NCI-H2029 (cell line): ENCODE measurements around the gene SIK3.

Source experiments
- DNase-seq: peaks from one replicate; lab custom pipeline; 2025; lab: John Stamatoyannopoulos, UW

The SIK3 gene

DNA sequence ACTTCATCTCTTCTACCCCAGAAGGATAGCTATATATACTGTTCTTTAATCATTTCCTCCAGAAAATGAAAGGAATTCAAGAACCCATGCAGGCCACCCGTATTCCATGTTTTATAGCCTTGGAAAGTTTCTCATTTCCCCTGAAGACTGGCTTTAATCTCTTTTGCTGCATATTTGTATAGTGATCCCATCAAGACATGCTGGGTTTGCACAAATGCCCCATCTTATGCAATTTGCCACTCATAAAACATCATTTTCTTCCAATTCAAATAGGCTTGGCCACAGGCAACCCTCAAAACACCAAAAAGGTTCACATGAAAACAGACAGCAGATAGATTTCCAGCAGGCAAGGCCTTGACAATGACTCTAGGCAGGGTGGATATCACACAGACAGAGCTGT, 232.5 kb downstream of the SIK3 start:
- DNase-seq = no peak

DNA sequence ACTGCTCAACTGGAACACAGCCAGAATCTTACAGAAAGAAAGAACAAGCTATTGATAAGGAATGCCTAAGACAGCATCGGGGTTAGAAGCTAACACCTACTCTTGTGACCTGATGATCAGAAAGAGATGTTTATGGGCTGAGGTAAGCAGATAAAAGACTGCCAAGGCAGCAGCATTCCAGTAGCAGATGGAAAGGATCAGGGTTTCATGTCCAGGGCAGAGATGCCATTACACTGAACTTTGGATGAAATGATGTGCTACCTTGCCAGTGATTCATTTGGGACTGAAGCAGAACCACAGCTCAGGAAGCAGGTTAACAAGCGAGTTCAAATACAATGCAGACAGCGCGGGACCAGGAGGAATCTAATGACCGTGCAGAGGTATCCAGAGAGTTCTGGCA, 233.7 kb downstream of the SIK3 start:
- DNase-seq = no peak

DNA sequence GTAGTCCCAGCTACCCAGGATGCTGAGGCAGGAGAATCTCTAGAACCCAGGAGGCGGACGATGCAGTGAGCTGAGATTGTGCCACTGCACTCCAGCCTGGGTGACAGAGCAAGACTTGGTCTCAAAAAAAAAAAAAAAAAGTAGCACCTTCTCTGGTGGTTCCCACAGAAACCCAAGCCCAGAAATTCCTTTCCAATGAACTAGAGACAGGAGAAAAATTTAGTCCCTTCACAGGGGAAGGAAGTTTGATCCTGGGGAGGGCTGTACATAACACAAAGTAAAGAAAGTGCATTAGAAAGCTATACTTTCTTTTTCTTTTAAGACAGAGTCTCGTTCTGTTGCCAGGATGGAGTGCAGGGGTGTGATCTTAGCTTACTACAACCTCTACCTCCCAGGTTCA, 235.3 kb downstream of the SIK3 start:
- no peak for DNase-seq

DNA sequence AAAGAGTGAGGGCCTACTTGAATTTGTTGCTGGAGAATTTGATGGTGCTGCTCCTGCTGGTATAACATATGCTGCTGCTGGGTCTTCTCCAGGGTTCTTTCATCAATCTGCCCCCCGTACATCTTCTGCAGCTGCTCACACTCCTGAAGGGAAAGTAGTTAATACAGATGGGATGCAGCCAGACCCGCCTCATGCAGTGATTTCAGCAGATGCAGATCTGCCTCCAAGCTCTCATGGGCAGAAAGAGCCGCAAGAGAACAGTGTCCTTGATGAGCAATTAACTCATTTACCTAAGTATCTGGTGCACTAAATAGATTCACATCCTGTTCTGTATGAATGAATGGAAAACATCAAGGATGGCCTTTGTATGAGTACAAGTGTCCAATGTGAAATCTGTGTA, 236.0 kb downstream of the SIK3 start:
- DNase-seq = no peak

DNA sequence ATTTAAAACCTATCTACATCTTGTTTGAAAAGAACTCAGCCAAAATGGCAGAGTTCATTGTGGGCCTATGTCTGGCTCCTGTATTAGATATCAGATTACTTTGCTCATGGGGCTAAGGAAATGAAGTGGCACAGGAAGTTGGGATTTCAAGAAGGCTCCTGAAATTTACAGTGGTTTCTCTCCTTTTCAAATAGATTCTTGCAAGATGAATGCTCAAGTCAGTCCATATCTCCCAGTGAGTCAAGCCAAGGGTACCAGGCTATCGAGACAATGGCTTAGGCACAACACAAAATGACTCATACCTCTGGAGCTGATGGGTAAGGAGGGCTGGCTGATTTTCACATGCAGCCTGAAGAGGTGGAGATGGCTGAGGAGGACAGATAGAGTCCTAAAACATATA, 236.7 kb downstream of the SIK3 start:
- DNase-seq = no peak

DNA sequence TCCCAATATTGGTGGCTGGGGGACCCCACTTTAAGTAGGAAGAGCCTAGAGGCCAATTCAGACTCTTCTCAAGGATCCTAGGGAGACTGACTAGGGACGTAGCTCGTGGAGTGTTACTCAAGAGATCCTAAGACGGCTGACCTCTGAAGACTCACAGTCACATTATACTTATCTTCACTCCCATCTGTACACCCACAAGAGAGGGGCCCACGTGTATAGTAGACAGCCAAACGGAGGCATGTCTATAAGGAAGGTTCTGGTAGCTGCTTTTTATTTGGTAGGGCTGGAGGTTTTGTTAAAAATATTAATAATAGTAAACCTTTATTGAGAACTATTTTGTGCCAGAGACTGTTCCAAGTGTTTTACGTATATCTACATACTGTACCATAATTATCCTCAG, 237.9 kb downstream of the SIK3 start:
- no peak for DNase-seq

DNA sequence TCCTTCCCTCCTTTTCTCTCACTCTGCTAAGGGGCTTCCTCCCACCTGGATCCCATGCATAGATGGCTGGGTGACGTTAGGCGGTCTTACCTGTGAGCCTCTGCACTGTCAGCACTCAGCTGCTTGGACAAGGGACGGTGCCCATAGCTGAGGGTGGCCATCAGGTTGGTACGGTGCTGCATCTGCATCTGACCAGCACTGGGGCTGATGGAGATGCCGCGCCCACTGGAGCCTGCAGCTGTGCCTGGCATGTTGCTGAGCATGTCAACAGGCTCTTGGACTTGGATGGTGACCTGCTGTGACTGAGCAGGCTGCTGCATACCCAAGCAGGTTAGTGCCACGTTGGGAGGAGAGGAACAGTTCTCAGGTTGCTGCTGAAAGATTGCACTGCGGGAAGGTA, 239.1 kb downstream of the SIK3 start:
- DNase-seq = no peak

DNA sequence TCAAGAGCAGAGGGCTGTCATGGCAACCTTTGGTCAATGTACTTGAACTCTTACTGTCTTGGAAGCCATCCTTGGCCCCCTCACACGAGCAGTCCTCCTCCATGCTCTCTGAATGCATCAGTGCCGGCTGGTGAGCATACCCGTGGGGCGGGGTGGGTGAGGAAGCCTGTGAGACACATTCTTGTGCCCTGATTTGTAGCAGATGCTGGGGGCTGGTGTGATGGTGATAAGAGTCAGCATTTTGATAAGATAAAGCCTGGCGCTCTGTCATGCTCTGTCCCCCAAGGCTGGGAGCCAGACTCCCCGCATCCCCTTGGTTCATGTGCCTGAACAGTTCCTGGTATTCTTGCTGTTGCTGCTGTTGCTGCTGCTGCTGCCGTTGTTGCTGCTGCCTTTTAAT, 240.3 kb downstream of the SIK3 start:
- DNase-seq = no peak

DNA sequence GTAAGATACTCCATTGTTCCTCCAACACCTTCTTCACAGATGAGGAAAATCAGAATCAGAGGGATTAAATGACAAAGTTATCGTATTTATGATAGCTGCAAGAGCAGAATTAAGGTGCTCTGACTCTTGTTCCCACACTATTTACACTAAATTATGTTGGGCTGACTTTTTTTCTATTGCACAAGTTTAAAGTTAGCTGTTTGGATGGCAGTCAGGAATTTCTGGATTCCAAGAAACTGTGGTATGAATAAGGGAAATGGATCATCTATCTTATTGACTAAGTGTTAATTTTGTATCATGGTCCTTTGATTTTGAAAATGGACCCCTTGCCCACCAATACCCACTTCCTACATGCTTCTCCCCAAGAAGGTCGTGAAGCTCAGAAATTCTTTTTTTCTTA, 240.9 kb downstream of the SIK3 start:
- no peak for DNase-seq

DNA sequence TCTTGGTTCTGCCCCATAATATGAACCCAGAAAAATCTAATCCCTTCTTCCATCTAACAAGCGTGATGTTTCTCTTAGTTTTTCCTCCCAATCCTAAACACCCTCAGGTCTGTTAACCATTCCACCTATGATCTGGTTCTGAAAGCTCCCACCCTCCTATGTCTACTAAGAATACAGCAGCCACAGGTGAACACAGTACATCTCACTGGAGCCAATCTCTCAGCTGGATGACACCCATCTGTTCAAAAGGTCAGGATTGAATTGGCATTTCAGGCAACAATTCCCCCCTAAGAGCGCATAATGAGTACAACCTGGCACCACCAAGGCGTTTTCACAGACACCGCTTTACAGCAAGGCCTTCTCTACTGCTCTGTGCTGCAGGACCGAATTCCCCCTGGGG, 241.8 kb downstream of the SIK3 start:
- no peak for DNase-seq

DNA sequence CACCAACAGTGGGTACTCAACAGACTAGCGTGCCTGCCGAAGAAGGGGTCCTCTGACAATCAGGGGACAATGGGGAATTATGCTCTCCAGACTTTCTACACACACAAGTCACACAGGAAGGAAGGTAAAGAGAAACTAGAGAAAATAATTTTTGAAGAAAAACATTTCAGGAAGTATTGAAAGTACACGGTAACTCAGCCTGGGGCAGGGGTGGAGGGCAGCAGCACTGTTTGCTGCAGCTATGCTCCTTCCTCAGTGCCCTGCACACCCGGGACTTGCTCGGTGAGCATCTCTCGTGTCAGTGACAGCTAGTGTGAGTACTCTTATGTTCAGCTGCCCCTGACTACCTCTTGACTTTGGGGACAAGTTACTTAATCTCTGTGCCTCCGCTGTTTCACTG, 242.8 kb downstream of the SIK3 start:
- no peak for DNase-seq

DNA sequence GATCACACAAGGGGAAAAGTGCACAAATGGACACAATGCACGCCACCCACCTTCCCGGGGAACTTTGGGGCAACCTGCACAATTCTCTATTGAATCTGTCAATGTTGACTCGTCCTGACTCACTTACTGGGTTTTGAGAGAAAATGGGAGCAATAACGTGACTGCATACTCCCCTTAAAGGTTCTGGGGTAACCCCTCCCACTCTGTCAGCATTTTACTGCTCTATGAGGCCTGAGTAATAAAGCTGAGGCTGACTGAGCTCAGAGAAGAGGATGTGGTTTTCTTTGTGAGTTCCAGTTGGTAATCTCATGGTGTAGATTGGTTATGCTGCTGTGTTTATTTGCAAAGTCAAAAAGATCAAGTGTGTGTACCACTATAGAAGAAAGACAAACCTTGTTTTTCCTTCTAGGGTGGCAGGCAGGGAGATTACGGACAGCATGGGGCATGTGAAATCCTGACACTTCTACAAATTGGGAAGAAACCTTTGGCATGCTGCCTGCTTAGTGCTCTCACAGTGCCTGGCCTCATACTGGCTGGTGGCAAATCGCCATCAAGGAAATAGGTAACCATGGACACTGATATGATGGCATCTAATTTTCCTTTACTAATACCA, 244.7 kb downstream of the SIK3 start:
- DNase-seq = peak; percentile 66

DNA sequence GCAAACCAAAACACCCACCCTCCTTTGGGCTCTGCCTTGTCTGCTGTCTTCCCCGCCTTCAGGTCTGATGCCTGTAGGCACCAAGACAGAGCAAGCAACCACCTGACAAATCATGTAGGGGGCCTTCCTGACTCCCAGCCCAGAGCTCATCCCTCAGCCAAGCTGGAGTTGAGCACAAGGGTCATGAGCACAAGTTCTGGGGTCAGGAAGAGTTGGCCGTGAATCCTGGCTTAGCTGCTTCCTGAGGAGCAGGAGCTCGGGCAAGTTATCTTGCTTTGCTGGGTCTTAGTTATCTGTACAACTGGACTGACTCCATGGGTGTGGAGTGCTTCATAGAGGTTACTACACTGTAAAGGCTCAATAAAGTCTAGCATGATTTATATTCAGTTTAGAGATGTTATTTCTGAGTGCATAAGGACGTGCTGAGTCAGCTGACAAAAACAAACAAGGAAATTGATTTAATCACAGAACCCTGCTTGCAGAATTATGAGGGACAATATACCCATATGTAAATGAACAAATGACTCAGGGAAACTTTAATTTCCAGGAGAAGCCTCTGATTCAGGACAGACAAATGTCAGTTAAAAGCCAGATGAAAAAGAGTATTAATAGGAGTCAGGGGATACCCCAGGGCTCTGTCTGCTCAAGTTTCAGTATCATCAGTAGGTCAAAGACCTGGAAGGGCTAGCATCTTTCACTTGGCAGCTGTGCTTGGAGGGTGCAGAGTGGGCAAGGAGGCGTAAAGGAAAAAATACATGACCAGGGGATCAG, 245.8 kb downstream of the SIK3 start:
- no peak for DNase-seq

DNA sequence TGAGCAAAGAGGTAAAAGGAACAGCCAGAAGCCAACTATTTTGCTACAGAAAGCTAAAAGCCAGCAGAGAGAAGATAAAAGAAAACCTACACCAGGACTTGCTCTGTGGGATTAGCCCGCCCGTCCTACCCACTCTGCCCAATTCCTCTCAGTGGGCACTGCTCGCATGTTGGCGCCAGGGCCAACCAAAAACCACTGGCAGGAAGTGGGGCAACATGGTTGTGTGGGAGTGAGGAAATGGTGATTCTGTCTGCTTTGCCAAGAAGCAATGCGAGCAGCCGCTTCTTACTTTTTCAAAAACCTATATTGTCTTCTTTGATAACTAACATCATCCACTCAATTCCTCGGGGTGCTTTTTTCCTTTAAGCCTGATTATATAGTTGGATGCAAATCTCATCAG, 246.6 kb downstream of the SIK3 start:
- no peak for DNase-seq

DNA sequence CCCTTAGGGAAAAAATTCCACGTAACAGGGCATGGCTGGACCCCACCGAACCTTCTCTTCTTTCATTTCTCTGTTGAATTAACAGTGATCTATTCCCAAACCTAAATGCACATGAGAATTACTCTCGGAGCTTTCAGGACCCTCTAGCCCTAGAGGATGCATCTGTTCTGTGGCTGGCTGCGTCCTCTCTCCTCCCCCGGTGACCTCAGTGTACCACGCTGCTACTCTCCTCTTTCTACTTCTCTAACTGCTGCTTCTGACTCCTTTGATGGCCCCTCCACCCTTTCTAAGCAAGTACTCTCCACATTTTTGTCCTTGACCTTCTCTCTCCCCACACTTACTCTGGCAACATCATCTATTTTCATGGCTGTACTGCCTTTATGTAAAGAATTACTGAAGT, 248.7 kb downstream of the SIK3 start:
- no peak for DNase-seq

DNA sequence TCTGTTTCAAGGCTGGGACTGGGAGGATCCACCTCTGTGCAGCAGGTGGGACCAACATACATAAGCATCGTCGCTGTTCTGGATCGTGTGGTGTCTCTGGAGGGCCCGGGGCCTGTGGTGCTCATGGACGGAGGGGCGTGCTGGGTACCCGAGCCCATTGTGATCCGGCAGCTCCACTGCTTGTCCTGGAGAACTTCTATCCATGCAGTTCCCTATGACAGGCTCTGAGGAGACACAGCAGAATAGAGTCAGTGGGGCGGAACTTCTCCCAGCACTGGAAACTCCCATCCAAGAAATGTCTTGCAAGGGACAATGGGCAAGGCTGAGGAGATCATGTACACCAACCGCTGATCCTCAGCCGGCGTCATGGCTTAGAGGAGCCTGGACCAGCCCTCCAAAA, 249.2 kb downstream of the SIK3 start:
- DNase-seq = no peak

DNA sequence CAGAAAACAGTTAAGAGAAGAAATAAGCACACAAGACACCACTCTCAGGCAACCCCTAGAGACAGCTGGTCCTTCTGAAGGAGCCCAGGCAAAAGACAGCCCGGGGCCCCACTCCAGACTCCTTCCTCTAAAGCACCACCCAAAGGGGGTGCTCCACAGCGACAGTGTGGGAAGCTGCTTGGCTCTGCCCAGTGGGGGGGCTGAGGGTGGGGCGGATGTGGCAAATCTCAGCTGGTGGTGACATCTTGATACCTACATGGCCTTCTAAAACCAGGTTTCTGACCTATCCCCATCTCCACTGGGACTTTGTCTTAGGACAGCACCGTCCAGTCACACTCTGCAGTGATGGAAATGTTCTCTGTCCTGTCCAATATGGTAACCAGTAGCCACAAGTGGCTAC, 250.6 kb downstream of the SIK3 start:
- DNase-seq = no peak

DNA sequence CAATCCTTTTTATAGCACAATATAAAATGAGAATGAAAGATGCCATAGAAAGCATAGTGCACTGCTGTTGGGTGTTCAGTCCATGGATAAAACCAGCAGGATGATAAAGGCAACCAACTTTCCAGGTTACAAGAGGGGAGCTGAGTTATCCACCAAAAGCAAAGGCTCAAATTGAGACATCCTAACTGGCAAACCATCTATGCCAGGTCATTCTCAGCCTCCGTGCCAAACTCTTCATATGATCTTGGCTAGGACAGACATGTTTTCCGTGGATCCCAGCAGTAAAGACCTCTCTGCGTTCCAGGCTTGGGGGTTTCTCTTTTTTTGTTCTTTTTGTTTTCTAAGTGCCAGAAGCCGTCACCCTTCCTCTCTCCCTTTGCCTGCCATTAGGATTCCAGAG, 253.5 kb downstream of the SIK3 start:
- DNase-seq = no peak

DNA sequence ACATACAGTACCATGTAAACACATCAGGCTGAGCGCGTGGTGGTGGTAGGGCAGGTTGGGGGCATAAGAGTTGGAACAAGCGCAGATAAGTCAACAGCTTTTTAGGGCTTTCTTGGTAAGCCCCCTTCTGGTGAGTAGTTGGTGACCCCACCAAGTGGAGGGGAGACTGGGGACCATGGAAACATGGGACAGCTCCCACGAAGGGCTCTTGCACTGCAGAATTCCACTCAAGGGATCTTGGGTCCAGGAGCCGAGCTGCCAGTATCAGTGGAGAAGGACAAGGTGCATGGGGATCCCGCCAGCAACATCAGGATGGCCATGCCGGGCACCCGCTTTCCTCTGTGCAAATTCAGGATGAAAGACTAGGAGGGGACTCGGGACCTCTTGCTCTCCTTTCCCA, 254.6 kb downstream of the SIK3 start:
- no peak for DNase-seq

DNA sequence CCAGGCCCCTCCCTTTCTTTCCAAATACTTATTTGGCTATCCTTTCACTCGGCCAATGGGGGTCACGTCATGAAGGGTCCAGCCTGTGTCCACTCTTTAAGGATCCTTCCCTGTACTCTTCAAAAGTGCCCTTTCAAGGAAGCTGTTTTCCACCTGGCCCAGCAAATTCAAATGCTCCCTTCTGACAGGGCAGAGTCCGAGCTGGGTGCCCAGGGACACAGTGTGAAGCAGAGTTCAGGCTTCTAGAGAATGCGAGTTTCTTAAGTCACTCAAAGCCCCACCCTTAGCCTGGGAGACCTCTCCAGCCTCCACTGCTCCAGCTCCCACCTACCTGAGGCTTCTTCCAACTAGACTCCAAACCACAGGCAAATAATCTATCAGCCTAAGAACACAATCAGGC, 255.3 kb downstream of the SIK3 start:
- no peak for DNase-seq

DNA sequence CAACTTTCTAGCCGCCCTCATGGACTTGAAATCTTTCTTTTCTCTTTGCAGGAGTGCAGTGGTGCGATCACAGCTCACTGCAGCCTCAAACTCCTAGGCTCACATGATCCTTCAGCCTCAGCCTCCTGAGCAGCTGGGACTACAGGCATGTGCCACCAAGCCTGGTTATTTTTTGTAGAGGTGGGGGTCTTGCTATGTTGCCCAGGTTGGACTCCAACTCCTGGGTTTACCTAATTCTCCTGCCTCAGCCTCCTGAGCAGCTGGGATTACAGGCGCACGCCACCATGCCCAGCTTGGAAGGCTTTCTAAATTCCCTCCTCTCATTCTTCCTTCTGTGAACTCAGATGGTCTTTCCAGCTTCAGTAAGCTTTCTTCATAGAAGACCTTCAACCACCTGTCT, 256.1 kb downstream of the SIK3 start:
- DNase-seq = no peak

DNA sequence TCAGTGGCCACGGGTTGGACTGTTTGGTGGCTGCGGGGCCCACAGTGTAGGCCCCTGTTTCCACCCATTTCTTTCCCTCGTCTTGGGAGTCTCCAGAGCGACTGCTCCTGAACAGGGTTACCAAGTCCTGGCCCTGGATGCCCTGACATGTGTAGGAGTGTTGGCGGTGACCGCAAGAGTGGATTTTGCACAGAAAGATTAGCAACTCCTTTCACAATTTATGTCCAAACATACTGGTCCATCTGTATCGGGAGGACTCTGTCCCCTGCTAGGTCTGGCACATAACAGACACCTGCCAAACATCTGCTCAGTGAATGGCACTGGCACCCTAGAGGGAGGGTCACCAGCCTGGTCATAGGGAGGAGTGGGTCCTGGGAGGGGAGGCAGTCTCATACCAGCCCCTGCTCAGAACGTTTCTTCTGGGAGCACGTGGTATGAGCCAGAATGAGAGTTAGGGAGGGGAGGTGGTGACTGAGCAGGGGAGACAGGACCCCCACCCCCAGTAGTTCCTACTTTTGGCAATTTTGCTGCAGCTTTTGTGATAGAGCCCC, 257.4 kb downstream of the SIK3 start:
- DNase-seq = no peak

DNA sequence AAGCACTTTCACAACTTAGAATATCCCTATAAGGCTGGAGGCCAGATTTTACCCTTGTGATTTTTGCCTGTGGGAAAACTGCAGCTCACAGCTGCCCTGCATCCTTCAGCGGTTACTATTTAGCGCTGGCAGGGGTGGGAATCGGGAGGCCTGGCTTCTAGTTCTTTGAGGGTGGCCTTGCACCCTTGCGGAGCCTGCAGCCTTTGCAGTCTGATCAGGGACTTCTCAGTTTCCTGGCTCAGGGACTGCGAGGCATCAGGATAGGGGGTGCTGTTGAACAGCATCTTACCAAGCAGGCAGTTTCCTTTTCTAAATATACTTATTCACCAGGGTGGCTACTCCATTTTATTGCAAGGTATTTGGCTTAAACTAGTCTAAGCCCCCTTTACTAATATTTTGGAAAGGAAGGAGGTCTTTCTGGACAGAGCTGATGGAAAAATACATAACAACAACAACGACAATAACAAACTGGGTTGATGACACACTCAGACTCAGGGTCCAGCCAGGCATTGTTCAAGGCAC, 257.9 kb downstream of the SIK3 start:
- DNase-seq = no peak
